ENCODE data around the gene BRD3. TPM values are rescaled to one million over a fixed set of nuclear protein-coding genes. Genes with fewer than 3 reads are reported as not detected.

The BRD3 gene
- total RNA-seq, 1 experiment from 2014 or later: 61.6 TPM

DNA sequence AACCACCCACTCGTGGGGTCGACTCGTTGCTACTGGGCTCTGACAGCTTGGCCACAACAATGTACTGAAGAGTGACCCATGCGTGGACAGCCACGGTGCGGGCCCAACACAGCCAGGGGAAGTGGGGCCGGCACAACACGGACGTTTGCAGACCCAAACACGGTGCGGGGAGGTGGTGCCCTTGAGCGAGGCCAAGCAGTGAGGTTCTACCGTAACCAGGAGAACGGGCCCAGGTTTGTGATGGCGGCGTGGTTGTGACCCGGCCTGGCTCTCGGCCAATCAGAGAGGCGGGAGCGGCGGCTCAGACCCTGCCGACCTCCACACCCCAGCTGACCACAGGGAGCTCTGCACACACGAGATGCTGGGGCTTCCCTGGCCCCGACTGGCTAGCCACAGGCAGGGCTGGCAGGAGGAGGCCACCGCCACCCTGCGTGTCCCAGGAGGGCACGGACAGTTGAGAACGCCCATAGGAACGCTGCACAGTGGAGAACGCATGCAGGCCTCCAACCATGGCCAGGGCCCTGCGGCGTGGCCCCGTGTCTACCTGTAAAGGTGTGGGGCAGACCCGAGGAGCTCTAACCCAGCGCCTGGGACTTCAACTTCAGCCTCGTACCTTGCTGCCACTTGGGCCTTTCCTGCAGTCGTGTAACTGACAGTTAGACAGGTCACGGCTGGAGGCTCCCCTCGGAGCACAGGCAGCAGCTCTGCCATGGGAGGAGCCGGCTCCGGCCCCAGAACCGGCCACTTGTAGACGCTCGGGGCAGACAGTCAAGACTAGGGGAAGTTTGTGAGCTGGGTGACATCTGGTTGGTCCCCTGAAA lies 13.7 kb downstream of the BRD3 start:
- TF ChIP-seq, protein P1, sequence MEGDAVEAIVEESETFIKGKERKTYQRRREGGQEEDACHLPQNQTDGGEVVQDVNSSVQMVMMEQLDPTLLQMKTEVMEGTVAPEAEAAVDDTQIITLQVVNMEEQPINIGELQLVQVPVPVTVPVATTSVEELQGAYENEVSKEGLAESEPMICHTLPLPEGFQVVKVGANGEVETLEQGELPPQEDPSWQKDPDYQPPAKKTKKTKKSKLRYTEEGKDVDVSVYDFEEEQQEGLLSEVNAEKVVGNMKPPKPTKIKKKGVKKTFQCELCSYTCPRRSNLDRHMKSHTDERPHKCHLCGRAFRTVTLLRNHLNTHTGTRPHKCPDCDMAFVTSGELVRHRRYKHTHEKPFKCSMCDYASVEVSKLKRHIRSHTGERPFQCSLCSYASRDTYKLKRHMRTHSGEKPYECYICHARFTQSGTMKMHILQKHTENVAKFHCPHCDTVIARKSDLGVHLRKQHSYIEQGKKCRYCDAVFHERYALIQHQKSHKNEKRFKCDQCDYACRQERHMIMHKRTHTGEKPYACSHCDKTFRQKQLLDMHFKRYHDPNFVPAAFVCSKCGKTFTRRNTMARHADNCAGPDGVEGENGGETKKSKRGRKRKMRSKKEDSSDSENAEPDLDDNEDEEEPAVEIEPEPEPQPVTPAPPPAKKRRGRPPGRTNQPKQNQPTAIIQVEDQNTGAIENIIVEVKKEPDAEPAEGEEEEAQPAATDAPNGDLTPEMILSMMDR (conservative IDR thresholded peaks at IDR 0.05; ENCODE audit: low read depth, low read length): no peak
- TF ChIP-seq EZH2 (IDR thresholded peaks at IDR 0.05; ENCODE audit: borderline replicate concordance, low read depth, low read length, poor library complexity, severe bottlenecking): no peak
- Histone ChIP-seq H3K27me3 (replicated peaks; ENCODE audit: insufficient read depth, low read depth, low read length, poor library complexity) (no peaks in the 10 kb centered on the region), H3K4me1 (ENCODE audit: insufficient read depth, low read length, poor library complexity, severe bottlenecking) (no peaks in the 10 kb centered on the region), H3K9me3 (ENCODE audit: low read depth, low read length, poor library complexity, severe bottlenecking) (no peaks in the 10 kb centered on the region), H3K27ac (ENCODE audit: low read depth, low read length, poor library complexity, severe bottlenecking) (no peak overlapping the region), H3K4me3 (ENCODE audit: low read depth, low read length, poor library complexity, severe bottlenecking) (no peak overlapping the region), H3K36me3 (ENCODE audit: insufficient read depth, low read length, poor library complexity, severe bottlenecking) (peaks cover 34% of the 10 kb centered on the region)
- ChIA-PET CTCF (no interaction called here), POLR2A (ENCODE audit: low non-redundant PET) (no interaction called here)
- intact Hi-C loops (cut with micrococcal nuclease; ENCODE audit: unreplicated experiment): no loop called here
- DNase-seq (ENCODE audit: low spot score): no peak
- no TSS peak for BruUV-seq (replicated peaks)

DNA sequence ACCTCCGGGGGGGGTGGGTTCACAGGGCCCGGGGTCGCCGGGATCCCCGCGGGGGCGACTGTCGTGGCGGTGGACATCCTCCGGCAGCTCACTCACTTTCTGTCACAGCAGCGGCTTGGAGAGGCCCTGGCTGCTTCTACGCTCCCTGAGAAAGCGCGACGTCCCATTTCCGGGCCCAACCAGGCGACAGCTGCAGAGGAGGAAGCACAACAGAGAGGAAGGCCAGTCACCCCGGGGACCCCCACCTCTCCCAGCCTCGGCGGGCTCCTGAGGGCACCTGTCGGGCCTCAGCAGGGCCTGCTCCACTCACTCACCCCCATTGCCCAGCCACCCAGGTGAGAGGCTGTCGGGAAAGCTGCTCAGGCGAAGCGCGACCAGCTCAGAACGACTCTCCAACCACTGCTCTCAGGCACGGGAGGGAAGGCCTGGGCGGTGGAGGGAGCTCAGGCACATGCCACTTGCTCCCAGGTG lies 14.4 kb downstream of the BRD3 start:
- DNase-seq (ENCODE audit: low spot score): no peak
- CTCF ChIA-PET: no interaction called here
- H3K9me3 ChIP-seq (ENCODE audit: low read depth, low read length, poor library complexity, severe bottlenecking): no peaks in the 10 kb centered on the region
- intact Hi-C loops (cut with micrococcal nuclease; ENCODE audit: unreplicated experiment): no loop called here
- no peak overlapping the region for H3K4me3 ChIP-seq (ENCODE audit: low read depth, low read length, poor library complexity, severe bottlenecking)
- peaks cover 42% of the 10 kb centered on the region for H3K36me3 ChIP-seq (ENCODE audit: insufficient read depth, low read length, poor library complexity, severe bottlenecking)
- BruUV-seq (replicated peaks): no TSS peak
- H3K27ac ChIP-seq (ENCODE audit: low read depth, low read length, poor library complexity, severe bottlenecking): no peak overlapping the region
- no peaks in the 10 kb centered on the region for H3K27me3 ChIP-seq (replicated peaks; ENCODE audit: insufficient read depth, low read depth, low read length, poor library complexity)
- POLR2A ChIA-PET (ENCODE audit: low non-redundant PET): no interaction called here
- H3K4me1 ChIP-seq (ENCODE audit: insufficient read depth, low read length, poor library complexity, severe bottlenecking): no peaks in the 10 kb centered on the region
- no peak for TF ChIP-seq EZH2 (IDR thresholded peaks at IDR 0.05; ENCODE audit: borderline replicate concordance, low read depth, low read length, poor library complexity, severe bottlenecking)
- TF ChIP-seq, protein P1 (conservative IDR thresholded peaks at IDR 0.05; ENCODE audit: low read depth, low read length): no peak

DNA sequence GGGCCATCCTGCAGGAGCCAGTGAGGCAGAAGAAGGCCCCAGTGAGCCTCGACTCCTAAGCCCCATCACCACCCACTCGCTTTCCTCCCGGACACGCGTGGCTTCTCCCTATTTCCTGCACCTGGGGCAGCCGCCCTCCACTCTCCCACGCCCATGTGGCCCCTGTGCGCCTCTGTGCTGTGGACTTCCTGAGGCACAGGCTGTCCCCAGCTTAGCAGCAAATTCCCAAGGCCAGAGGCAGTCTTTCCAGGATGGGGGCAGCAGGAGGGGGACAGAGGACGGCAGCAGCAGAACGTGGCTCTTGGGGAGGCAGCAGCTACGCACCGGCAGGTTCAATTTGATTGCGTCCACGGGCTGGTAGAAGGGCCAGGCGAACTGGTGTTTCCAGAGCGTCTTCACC lies 14.9 kb downstream of the BRD3 start:
- TF ChIP-seq EZH2 (IDR thresholded peaks at IDR 0.05; ENCODE audit: borderline replicate concordance, low read depth, low read length, poor library complexity, severe bottlenecking): no peak
- TF ChIP-seq, protein P1 (conservative IDR thresholded peaks at IDR 0.05; ENCODE audit: low read depth, low read length): no peak
- ChIA-PET CTCF (no interaction called here), POLR2A (ENCODE audit: low non-redundant PET) (no interaction called here)
- Histone ChIP-seq H3K9me3 (ENCODE audit: low read depth, low read length, poor library complexity, severe bottlenecking) (no peaks in the 10 kb centered on the region), H3K27me3 (replicated peaks; ENCODE audit: insufficient read depth, low read depth, low read length, poor library complexity) (no peaks in the 10 kb centered on the region), H3K4me1 (ENCODE audit: insufficient read depth, low read length, poor library complexity, severe bottlenecking) (no peaks in the 10 kb centered on the region), H3K36me3 (ENCODE audit: insufficient read depth, low read length, poor library complexity, severe bottlenecking) (peaks cover 45% of the 10 kb centered on the region), H3K27ac (ENCODE audit: low read depth, low read length, poor library complexity, severe bottlenecking) (no peak overlapping the region), H3K4me3 (ENCODE audit: low read depth, low read length, poor library complexity, severe bottlenecking) (no peak overlapping the region)
- intact Hi-C loops (cut with micrococcal nuclease; ENCODE audit: unreplicated experiment): no loop called here
- DNase-seq (ENCODE audit: low spot score): no peak
- BruUV-seq (replicated peaks): no TSS peak

Measured in A673 (cell line).